H54 (cell line): ENCODE results near the gene KCNJ9.
"Not testable (repeated sequence)": the region's sequence is repeated elsewhere in the genome, so short reads cannot be mapped to it uniquely, and the experiment has no call there.

Experiments used
- DNase-seq: peaks from one replicate; pipeline ENCODE4 v3.0.0; 2011; ENCODE audit warnings: low spot score, mixed read lengths; ENCODE audit not compliant: insufficient read length
- FAIRE-seq: peaks from 3 replicates; lab custom pipeline; 2011; peaks lifted over from hg19 to GRCh38; lab: Jason Lieb, UNC
- POLR2A ChIP-seq: IDR thresholded peaks from 2 replicates; pipeline ENCODE4 v1.6.1; 2011; ENCODE audit warnings: low read depth, mild to moderate bottlenecking, low read length

The KCNJ9 gene

GRCh38 chr1:160081261-160081936 lies at the start of gene KCNJ9:
Gene KCNJ9 (plus strand): TSS chr1:160081538. CDS start chr1:160084031, 2,493 bp downstream.
- FAIRE-seq, result no peak
- no peak for DNase-seq
- TF ChIP-seq POLR2A, result no peak

- FAIRE-seq, result no peak
- DNase-seq, result no peak
- TF ChIP-seq POLR2A, result no peak
These were observed 49.0 kb upstream of the KCNJ9 start for GRCh38 chr1:160032165-160032820.

GRCh38 chr1:160040476-160040875 lies 40.9 kb upstream of the KCNJ9 start:
- TF ChIP-seq POLR2A, result no peak
- FAIRE-seq (no peak), DNase-seq (no peak)

DNA sequence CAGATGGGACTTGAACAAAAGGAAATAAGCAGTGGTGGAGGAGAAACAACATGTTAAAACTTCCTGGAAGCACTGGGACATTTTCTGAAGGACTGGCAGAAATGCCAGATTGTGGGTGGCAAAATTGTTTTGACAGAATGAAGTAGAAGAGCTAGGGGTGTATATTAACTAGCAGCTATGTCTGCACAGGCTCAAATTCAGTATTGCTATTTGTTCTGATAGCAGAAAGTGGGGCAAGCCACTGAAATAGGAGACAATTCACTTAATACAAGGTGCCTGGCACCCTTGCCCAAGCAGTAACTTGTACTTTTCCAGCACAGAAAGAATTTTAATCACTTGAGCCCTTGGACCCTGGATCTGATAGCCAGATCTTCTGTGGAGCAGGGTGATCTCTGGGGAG lies 37.8 kb upstream of the KCNJ9 start:
- no peak for TF ChIP-seq POLR2A
- no peak for FAIRE-seq
- DNase-seq, result no peak

- no peak for FAIRE-seq
- no peak for DNase-seq
- TF ChIP-seq POLR2A, result no peak
These were observed 35.7 kb upstream of the KCNJ9 start for GRCh38 chr1:160045653-160046052.

DNA sequence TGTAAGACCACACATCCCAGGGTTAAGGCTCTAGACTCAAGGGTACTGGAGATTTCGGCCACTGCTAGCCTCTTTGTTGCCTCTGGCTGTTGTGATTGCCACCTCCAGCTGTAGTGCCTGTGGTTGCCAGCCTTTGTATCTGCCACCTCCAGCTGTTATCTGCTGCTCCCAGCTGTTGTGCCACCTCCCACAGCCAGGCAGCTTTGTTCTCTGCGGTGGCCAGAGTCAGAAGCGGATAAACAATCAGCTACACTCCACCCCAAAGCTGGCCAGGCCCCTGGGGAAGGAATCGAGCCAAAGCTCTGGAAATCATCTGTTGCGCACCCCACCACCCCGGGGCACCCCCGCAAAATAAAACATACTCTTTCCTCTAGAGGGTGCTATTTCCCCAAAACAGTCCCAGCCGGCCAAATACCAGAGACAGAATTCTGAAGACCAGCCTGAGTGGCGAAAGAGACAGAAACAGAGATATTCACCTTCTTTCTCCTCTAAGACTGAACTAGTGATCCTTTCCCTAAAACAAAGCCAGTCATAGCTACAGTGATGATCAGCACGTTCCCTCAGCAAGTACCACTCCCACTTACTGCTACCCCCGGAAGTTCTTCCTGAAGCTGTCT lies 34.7 kb upstream of the KCNJ9 start:
- FAIRE-seq, result no peak
- DNase-seq, result peak; percentile 64
- no peak for TF ChIP-seq POLR2A

GRCh38 chr1:160047111-160047991 lies 34.0 kb upstream of the KCNJ9 start:
- DNase-seq (no peak), FAIRE-seq (no peak)
- TF ChIP-seq POLR2A, result no peak

DNA sequence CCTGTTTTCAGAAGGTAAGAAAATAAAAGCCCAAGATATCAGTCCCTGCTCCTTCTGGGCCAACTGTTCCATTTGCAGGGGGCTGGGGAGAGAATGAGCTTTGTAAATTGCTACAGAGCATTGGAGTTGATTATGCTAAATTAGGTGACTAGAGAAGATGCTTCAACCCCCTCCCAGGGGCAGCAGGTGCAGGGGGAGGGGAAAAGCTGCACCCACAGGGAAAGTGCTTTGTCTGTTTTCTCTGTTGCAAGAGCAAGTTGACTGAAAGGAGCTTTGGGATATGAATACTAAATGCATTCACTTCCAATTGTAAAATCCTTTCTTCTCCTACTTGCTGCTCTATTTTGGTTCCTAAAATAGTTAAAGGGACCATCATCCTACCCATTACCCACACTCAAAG lies 33.0 kb upstream of the KCNJ9 start:
- FAIRE-seq, result no peak
- no peak for DNase-seq
- TF ChIP-seq POLR2A, result no peak

DNA sequence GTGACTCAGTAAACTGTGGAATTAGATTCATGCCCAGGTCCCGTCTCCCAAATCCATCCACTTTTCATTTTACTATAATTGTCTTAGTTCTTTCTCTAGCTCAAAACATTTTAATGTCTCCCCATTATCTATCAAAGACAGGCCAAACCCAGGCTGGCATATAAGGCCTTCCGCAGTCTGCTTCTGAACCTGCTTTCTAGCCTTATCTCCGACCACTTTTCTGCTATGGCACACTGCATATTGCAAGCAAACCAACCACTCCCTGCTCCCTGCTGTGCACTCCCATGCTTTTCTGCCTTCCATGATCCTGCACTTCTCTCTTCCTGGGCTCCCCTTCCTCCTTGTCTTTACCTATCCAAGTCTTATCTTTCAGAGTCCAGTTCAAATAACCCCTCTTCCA lies 32.2 kb upstream of the KCNJ9 start:
- FAIRE-seq (no peak), DNase-seq (no peak)
- TF ChIP-seq POLR2A, result no peak

GRCh38 chr1:160050182-160050581 lies 31.2 kb upstream of the KCNJ9 start:
- FAIRE-seq, DNase-seq: not testable (repeated sequence)

- no peak for FAIRE-seq
- DNase-seq, result no peak
- no peak for TF ChIP-seq POLR2A
These were observed 30.7 kb upstream of the KCNJ9 start for GRCh38 chr1:160050619-160051018.

GRCh38 chr1:160052936-160053335 lies 28.4 kb upstream of the KCNJ9 start:
- FAIRE-seq (no peak), DNase-seq (no peak)
- no peak for TF ChIP-seq POLR2A

- no peak for FAIRE-seq
- TF ChIP-seq POLR2A, result no peak
- DNase-seq, result no peak
These were observed 27.6 kb upstream of the KCNJ9 start for GRCh38 chr1:160053548-160054365.
